ENCODE data around the gene NUDT4B.
"Not testable (repeated sequence)": the region's sequence is repeated elsewhere in the genome, so short reads cannot be mapped to it uniquely, and the experiment has no call there.

NUDT4B gene

GRCh38 chr1:148793762-148794332 lies 45.3 kb downstream of the NUDT4B start:
- not testable (repeated sequence) for DNase-seq (ENCODE audit: low read depth, low spot score)

All from activated naive CD8-positive, alpha-beta T cell treated with anti-CD3 and anti-CD28 coated beads, Interleukin-2, amount 50 U/mL, for 16 hours (primary cell).